ENCODE results near the gene TNFRSF6B. TPM values are rescaled to one million over a fixed set of nuclear protein-coding genes. Genes with fewer than 3 reads are reported as not detected.

Gene TNFRSF6B
- total RNA-seq, 1 donor from 2014 or later, result 119 TPM

- intact Hi-C loops (cut with DNase I), result loop anchor here (1.0 to 5.0 kb wide), 3 partner anchors 92 to 220 kb away; partner anchors contain the start of genes PPDPF and ZBTB46
- Histone ChIP-seq H3K4me1 (peaks cover 17 to 24% of the 10 kb centered on the region in 2 donors), H3K27me3 (no peaks in the 10 kb centered on the region), H3K4me3 (peak overlapping the region; percentile 81 to 85), H3K36me3 (peaks cover 21 to 35% of the 10 kb centered on the region in 2 donors), H3K27ac (peak overlapping the region; percentile 84 to 87), H3K9me3 (no peaks in the 10 kb centered on the region)
- peak in 2 of 3 experiments; percentile 15 to 30 for TF ChIP-seq CTCF (IDR thresholded peaks at IDR 0.05)
- peak; percentile 72 to 95 for DNase-seq (ENCODE audit: low spot score in 2 of 2)
Measured at GRCh38 chr20:63740627-63741353, 44.3 kb downstream of the TNFRSF6B start.

- Histone ChIP-seq H3K9me3 (no peaks in the 10 kb centered on the region), H3K27ac (peak overlapping the region; percentile 84 to 87), H3K4me1 (peaks cover 17 to 24% of the 10 kb centered on the region in 2 donors), H3K4me3 (peak overlapping the region; percentile 81 to 85), H3K27me3 (no peaks in the 10 kb centered on the region), H3K36me3 (peaks cover 19 to 29% of the 10 kb centered on the region in 2 donors)
- DNase-seq (ENCODE audit: low spot score in 2 of 2), result no peak
- TF ChIP-seq CTCF (IDR thresholded peaks at IDR 0.05), result no peak
- intact Hi-C loops (cut with DNase I), result loop anchor here (2.0 to 5.0 kb wide), 2 partner anchors 91 to 221 kb away; partner anchors contain the start of genes PPDPF and ZBTB46
Measured at GRCh38 chr20:63741354-63741675, 44.9 kb downstream of the TNFRSF6B start.

- no peaks in the 10 kb centered on the region for H3K9me3 ChIP-seq
- H3K27ac ChIP-seq, result peak overlapping the region; percentile 84 to 87
- no peak for TF ChIP-seq CTCF (IDR thresholded peaks at IDR 0.05)
- DNase-seq (ENCODE audit: low spot score in 2 of 2), result peak in 1 of 2 donors; percentile 65
- peaks cover 19 to 29% of the 10 kb centered on the region in 2 donors for H3K36me3 ChIP-seq
- H3K4me3 ChIP-seq, result peak overlapping the region; percentile 81 to 85
- no peaks in the 10 kb centered on the region for H3K27me3 ChIP-seq
- H3K4me1 ChIP-seq, result peaks cover 17 to 24% of the 10 kb centered on the region in 2 donors
- intact Hi-C loops (cut with DNase I), result loop anchor here (2.0 to 5.0 kb wide), 2 partner anchors 90 to 221 kb away; partner anchors contain the start of genes PPDPF and ZBTB46
Measured at GRCh38 chr20:63741676-63742380, 45.4 kb downstream of the TNFRSF6B start.

GRCh38 chr20:63742381-63743024, 46.1 kb downstream of the TNFRSF6B start:
- Histone ChIP-seq H3K4me1 (peaks cover 17 to 24% of the 10 kb centered on the region in 2 donors), H3K4me3 (no peak overlapping the region), H3K27me3 (no peaks in the 10 kb centered on the region), H3K27ac (no peak overlapping the region), H3K36me3 (peaks cover 19 to 29% of the 10 kb centered on the region in 2 donors), H3K9me3 (no peaks in the 10 kb centered on the region)
- intact Hi-C loops (cut with DNase I), result loop anchor here (5.0 kb wide), 1 partner anchor 90 kb away; the partner anchor contains the start of gene ZBTB46
- DNase-seq (ENCODE audit: low spot score in 2 of 2), result peak in 1 of 2 donors; percentile 63
- no peak for TF ChIP-seq CTCF (IDR thresholded peaks at IDR 0.05)

- no peaks in the 10 kb centered on the region for H3K27me3 ChIP-seq
- peaks cover 15 to 21% of the 10 kb centered on the region in 2 donors for H3K4me1 ChIP-seq
- no peak overlapping the region for H3K27ac ChIP-seq
- intact Hi-C loops (cut with DNase I), result loop anchor here (5.0 kb wide), 1 partner anchor 89 kb away; the partner anchor contains the start of gene ZBTB46
- H3K4me3 ChIP-seq, result no peak overlapping the region
- H3K9me3 ChIP-seq, result no peaks in the 10 kb centered on the region
- peaks cover 19 to 29% of the 10 kb centered on the region in 2 donors for H3K36me3 ChIP-seq
- DNase-seq (ENCODE audit: low spot score in 2 of 2), result no peak
- no peak for TF ChIP-seq CTCF (IDR thresholded peaks at IDR 0.05)
Measured at GRCh38 chr20:63743210-63743970, 46.9 kb downstream of the TNFRSF6B start.
